A549 (cell line): ENCODE data around the gene KLHL34. TPM values are rescaled to one million over a fixed set of nuclear protein-coding genes. Genes with fewer than 3 reads are reported as not detected.

Experiments
- ATAC-seq, 2 experiments: fragments of 200-7000 bp in 1 of 2; fragments of >200 bp in 1 of 2; cut with Nextera tagmentation in 1 of 2; cut with Tn5 transposase in 1 of 2; 3 replicates each; pipeline versions ENCODE4 v1.8.0 to v1.9.1; 2018 to 2020; ENCODE audit warnings: mild to moderate bottlenecking in 1 of 2, moderate library complexity in 1 of 2
- CTCF ChIA-PET: fragments of 300-600 bp; sonication (Branson Sonifier 250); formaldehyde crosslinking; extraction: SDS; loops from one replicate; lab custom pipeline; 2021; ENCODE audit warnings: antibody characterized with exemption, inconsistent platforms; lab: Yijun Ruan, JAX
- POLR2A ChIA-PET: fragments of 350-600 bp; formaldehyde crosslinking; extraction: SDS; loops from one replicate; lab custom pipeline; 2021; ENCODE audit warnings: antibody characterized with exemption, inconsistent platforms; lab: Yijun Ruan, JAX
- DNase-seq, 2 experiments: peaks; one replicate each; pipeline versions ENCODE4 v3.0.0 to v3.0.0-alpha.2; 2011 to 2016; ENCODE audit warnings: low read depth in 1 of 2, low spot score in 1 of 2
- FAIRE-seq: peaks from 2 replicates; lab custom pipeline; 2011; peaks lifted over from hg19 to GRCh38; lab: Jason Lieb, UNC
- H3K27ac ChIP-seq, 2 experiments: fragments of >200 bp; sonication (Bioruptor Twin); formaldehyde crosslinking; 3 replicates each; pipeline ENCODE4 v1.5.1; 2016 to 2017
- H3K4me1 ChIP-seq: fragments of >200 bp; sonication (Bioruptor Twin); formaldehyde crosslinking; 3 replicates; pipeline ENCODE4 v1.6.1; 2016
- H3K4me2 ChIP-seq: fragments of >200 bp; sonication (Bioruptor Twin); formaldehyde crosslinking; 3 replicates; pipeline ENCODE4 v1.6.1; 2016
- H3K4me3 ChIP-seq: fragments of >200 bp; sonication (Bioruptor Twin); formaldehyde crosslinking; 3 replicates; pipeline ENCODE4 v1.5.1; 2016
- H3K9me3 ChIP-seq: fragments of >200 bp; sonication (Bioruptor Twin); formaldehyde crosslinking; 3 replicates; pipeline ENCODE4 v1.6.1; 2016
- EP300 ChIP-seq, 2 experiments: fragments of >200 bp; sonication (Bioruptor Twin); formaldehyde crosslinking; IDR thresholded peaks; 2 replicates in 1 of 2; 3 replicates in 1 of 2; pipeline ENCODE4 v1.6.1; 2016 to 2017
- HOXB13 ChIP-seq: fragments of 250-450 bp; sonication (Bioruptor Pico); IDR thresholded peaks from 2 replicates; pipeline ENCODE4 v1.5.0; 2020; ENCODE audit warnings: low read depth, mild to moderate bottlenecking, moderate library complexity
- HOXB5 ChIP-seq: fragments of 250-450 bp; sonication (Bioruptor Pico); IDR thresholded peaks from 2 replicates; pipeline ENCODE4 v1.5.0; 2020; ENCODE audit warnings: mild to moderate bottlenecking, moderate library complexity
- JUN ChIP-seq, 2 experiments: fragments of >200 bp; sonication (Bioruptor Twin); formaldehyde crosslinking; IDR thresholded peaks; 2 replicates in 1 of 2; 3 replicates in 1 of 2; pipeline ENCODE4 v1.6.1; 2016 to 2017
- NFE2L2 ChIP-seq: fragments of 150-350 bp; conservative IDR thresholded peaks from 2 replicates; pipeline ENCODE4 v1.6.1; 2014; ENCODE audit warnings: low read length
- NPAS2 ChIP-seq: fragments of 250-450 bp; sonication (Bioruptor Pico); IDR thresholded peaks from 2 replicates; pipeline ENCODE4 v1.8.0; 2022; ENCODE audit warnings: mild to moderate bottlenecking, moderate library complexity, borderline replicate concordance
- NR3C1 ChIP-seq: fragments of >200 bp; sonication (Bioruptor Twin); formaldehyde crosslinking; IDR thresholded peaks from 3 replicates; pipeline ENCODE4 v1.6.1; 2017
- RAD21 ChIP-seq, 2 experiments: fragments of >200 bp in 1 of 2; sonication (Bioruptor Twin) in 1 of 2; formaldehyde crosslinking in 1 of 2; IDR thresholded peaks in 1 of 2; conservative IDR thresholded peaks in 1 of 2; 2 replicates in 1 of 2; 3 replicates in 1 of 2; pipeline ENCODE4 v1.6.1; 2012 to 2018; ENCODE audit warnings: inconsistent platforms in 1 of 2
- RCOR1 ChIP-seq: fragments of 150-350 bp; IDR thresholded peaks from 2 replicates; pipeline ENCODE4 v1.6.1; 2014; ENCODE audit warnings: antibody characterized with exemption, low read length, low read depth
- TP53 ChIP-seq: fragments of 250-450 bp; sonication (Bioruptor Pico); IDR thresholded peaks from 2 replicates; pipeline ENCODE4 v1.5.0; 2021; ENCODE audit warnings: mild to moderate bottlenecking, moderate library complexity
- ZFP36 ChIP-seq: fragments of 450-650 bp; IDR thresholded peaks from 2 replicates; pipeline ENCODE4 v1.6.1; 2014; ENCODE audit warnings: borderline replicate concordance; ENCODE audit not compliant: partially characterized antibody
- ZNF302 ChIP-seq: fragments of 250-450 bp; sonication (Bioruptor Pico); IDR thresholded peaks from 2 replicates; pipeline ENCODE4 v1.9.0; 2021; ENCODE audit warnings: inconsistent platforms, mild to moderate bottlenecking, moderate library complexity
- WGBS: methylation state at CpG from one replicate; pipeline ENCODE4 v1.1.6; 2017; ENCODE audit errors: missing lambda C conversion rate; 5-methylcytosine and 5-hydroxymethylcytosine counted together
- polyA plus RNA-seq, 4 experiments: library from polyadenylated mRNA; depleted of rRNA in 3 of 4; stranded (reverse); fragments of >200 nt; fragmentation: RNase III in 1 of 4; extraction: RNeasy Plus Mini Kit Qiagen cat#74134 plus additional on column Dnase treatment in 1 of 4; gene quantifications; 2 replicates in 3 of 4; 3 replicates in 1 of 4; pipeline ENCODE4 v1.2.3, GENCODE V29; 2011 to 2017
- TF ChIP-seq, protein P1 (sequence below): fragments of 150-350 bp; IDR thresholded peaks from 2 replicates; pipeline ENCODE4 v1.6.1; 2014; ENCODE audit warnings: low read depth, mild to moderate bottlenecking, low read length
- TF ChIP-seq, protein P2 (sequence below): fragments of >200 bp; sonication (Bioruptor Twin); formaldehyde crosslinking; IDR thresholded peaks from 3 replicates; pipeline ENCODE4 v1.6.1; 2016
- TF ChIP-seq, protein P3 (sequence below): IDR thresholded peaks from 2 replicates; pipeline ENCODE4 v1.6.1; 2012
- TF ChIP-seq, protein P4 (sequence below): fragments of 450-650 bp; IDR thresholded peaks from 2 replicates; pipeline ENCODE4 v1.6.1; 2014; ENCODE audit warnings: antibody characterized with exemption
- TF ChIP-seq, protein P5 (sequence below): IDR thresholded peaks from 2 replicates; pipeline ENCODE4 v1.6.1; 2012; ENCODE audit warnings: low read depth, borderline replicate concordance
- TF ChIP-seq, protein P6 (sequence below): fragments of >200 bp; sonication (Bioruptor Twin); formaldehyde crosslinking; IDR thresholded peaks from 2 replicates; pipeline ENCODE4 v1.6.1; 2016
- TF ChIP-seq, protein P7 (sequence below): fragments of 250-450 bp; sonication (Bioruptor Pico); IDR thresholded peaks from 2 replicates; pipeline ENCODE4 v1.5.0; 2020; ENCODE audit warnings: low read depth, mild to moderate bottlenecking, moderate library complexity
- TF ChIP-seq, protein P8 (sequence below): IDR thresholded peaks from 2 replicates; pipeline ENCODE4 v1.6.1; 2012

Gene KLHL34
- polyA plus RNA-seq, 2 of the 4 experiments (the other 2 are of a cell fraction): not detected

DNA sequence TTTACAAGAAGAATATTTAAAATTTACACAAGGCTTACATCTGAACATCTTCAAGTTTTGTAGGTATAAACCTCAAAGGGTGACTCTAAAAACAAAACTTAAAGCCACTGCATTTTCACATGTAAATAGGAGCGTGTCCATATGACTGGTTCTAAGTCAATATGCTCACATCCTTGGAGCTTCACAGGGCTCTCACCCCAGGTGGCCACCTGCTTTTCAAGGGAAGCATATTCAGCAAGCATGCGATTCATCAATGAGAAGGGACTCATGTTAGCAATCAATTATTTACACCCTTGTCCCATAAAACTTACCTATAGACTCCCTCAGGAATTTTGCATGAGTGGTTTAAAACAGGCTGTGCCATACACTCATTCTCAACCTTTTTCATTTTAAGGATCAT lies 17.8 kb upstream of the KLHL34 start:
- FAIRE-seq (peak; percentile 65), DNase-seq (no peak), ATAC-seq (no peak)
- WGBS: 63% methylated on average over 2 of the region's 2 CpGs
- ChIA-PET POLR2A (no interaction called here), CTCF (no interaction called here)
- no peak overlapping the region for H3K27ac ChIP-seq
- no peak overlapping the region for H3K4me2 ChIP-seq
- H3K4me1 ChIP-seq: no peaks in the 10 kb centered on the region; the same call in 2 of the 3 replicates
- no peaks in the 10 kb centered on the region for H3K9me3 ChIP-seq
- no peak overlapping the region for H3K4me3 ChIP-seq
- TF ChIP-seq NFE2L2 (no peak), RAD21 (conservative IDR thresholded peaks at IDR 0.05 in 1 of 2, IDR thresholded peaks at IDR 0.05 in 1 of 2) (no peak), NPAS2 (no peak), HOXB5 (no peak)
- TF ChIP-seq, protein P1, sequence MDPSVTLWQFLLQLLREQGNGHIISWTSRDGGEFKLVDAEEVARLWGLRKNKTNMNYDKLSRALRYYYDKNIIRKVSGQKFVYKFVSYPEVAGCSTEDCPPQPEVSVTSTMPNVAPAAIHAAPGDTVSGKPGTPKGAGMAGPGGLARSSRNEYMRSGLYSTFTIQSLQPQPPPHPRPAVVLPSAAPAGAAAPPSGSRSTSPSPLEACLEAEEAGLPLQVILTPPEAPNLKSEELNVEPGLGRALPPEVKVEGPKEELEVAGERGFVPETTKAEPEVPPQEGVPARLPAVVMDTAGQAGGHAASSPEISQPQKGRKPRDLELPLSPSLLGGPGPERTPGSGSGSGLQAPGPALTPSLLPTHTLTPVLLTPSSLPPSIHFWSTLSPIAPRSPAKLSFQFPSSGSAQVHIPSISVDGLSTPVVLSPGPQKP: no peak
- TF ChIP-seq, protein P2, sequence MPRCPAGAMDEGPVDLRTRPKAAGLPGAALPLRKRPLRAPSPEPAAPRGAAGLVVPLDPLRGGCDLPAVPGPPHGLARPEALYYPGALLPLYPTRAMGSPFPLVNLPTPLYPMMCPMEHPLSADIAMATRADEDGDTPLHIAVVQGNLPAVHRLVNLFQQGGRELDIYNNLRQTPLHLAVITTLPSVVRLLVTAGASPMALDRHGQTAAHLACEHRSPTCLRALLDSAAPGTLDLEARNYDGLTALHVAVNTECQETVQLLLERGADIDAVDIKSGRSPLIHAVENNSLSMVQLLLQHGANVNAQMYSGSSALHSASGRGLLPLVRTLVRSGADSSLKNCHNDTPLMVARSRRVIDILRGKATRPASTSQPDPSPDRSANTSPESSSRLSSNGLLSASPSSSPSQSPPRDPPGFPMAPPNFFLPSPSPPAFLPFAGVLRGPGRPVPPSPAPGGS: no peak
- TF ChIP-seq, protein P3, sequence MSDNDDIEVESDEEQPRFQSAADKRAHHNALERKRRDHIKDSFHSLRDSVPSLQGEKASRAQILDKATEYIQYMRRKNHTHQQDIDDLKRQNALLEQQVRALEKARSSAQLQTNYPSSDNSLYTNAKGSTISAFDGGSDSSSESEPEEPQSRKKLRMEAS: no peak
- TF ChIP-seq, protein P4, sequence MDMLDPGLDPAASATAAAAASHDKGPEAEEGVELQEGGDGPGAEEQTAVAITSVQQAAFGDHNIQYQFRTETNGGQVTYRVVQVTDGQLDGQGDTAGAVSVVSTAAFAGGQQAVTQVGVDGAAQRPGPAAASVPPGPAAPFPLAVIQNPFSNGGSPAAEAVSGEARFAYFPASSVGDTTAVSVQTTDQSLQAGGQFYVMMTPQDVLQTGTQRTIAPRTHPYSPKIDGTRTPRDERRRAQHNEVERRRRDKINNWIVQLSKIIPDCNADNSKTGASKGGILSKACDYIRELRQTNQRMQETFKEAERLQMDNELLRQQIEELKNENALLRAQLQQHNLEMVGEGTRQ: no peak
- TF ChIP-seq, protein P5, sequence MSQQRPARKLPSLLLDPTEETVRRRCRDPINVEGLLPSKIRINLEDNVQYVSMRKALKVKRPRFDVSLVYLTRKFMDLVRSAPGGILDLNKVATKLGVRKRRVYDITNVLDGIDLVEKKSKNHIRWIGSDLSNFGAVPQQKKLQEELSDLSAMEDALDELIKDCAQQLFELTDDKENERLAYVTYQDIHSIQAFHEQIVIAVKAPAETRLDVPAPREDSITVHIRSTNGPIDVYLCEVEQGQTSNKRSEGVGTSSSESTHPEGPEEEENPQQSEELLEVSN: no peak
- TF ChIP-seq, protein P6, sequence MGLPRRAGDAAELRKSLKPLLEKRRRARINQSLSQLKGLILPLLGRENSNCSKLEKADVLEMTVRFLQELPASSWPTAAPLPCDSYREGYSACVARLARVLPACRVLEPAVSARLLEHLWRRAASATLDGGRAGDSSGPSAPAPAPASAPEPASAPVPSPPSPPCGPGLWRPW: no peak

DNA sequence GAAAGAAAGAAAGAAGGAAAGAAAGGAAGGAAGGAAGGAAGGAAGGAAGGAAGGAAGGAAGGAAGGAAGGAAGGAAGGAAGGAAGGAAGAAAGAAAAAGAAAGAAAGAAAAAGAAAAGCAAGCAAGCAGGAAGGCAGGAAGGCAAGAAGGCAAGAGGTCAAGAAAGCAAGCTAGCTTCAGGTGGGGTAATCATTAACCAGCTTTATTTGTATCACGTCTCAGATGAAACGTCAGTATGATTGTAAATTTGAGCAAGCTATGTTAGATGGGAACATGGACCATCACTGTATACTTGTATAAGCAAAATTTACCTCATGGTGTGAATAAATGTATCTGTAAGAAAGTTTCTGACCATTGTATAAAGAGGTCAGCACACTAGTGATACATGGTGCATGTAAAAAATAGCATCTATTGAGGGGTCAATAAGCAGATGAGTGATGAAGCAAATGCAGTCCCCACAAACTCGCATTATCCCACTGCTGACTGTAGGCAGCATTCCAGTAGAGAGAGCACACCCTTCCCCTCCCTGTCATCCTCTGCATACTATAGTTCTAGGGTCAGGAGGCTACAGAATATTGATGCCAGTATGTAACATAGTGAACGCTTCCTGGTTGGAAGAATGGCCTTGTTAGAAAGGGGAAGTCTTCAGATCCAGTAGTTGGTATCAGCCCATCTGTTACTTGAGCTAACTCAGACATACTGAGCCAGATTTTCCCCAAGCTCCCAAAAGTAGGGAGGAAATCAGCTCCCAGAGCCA lies 16.5 kb upstream of the KLHL34 start:
- FAIRE-seq: peak; percentile 63
- ATAC-seq: no peak
- ChIA-PET CTCF (interaction anchor here (0.6 kb wide), 1 partner anchor 18 kb away, joined by 3 read pairs; no protein-coding TSS in a partner anchor), POLR2A (no interaction called here)
- TF ChIP-seq, protein P7, sequence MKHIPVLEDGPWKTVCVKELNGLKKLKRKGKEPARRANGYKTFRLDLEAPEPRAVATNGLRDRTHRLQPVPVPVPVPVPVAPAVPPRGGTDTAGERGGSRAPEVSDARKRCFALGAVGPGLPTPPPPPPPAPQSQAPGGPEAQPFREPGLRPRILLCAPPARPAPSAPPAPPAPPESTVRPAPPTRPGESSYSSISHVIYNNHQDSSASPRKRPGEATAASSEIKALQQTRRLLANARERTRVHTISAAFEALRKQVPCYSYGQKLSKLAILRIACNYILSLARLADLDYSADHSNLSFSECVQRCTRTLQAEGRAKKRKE (CRISPR knock-in tag): no peak
- no peak for TF ChIP-seq JUN (IDR thresholded peaks at IDR 0.05)
- H3K4me1 ChIP-seq: no peaks in the 10 kb centered on the region; the same call in 2 of the 3 replicates
- no peak overlapping the region for H3K4me2 ChIP-seq
- H3K4me3 ChIP-seq: no peak overlapping the region
- no peak for DNase-seq
- no peak overlapping the region for H3K27ac ChIP-seq
- WGBS: 34% methylated on average over 4 of the region's 4 CpGs
- no peaks in the 10 kb centered on the region for H3K9me3 ChIP-seq

DNA sequence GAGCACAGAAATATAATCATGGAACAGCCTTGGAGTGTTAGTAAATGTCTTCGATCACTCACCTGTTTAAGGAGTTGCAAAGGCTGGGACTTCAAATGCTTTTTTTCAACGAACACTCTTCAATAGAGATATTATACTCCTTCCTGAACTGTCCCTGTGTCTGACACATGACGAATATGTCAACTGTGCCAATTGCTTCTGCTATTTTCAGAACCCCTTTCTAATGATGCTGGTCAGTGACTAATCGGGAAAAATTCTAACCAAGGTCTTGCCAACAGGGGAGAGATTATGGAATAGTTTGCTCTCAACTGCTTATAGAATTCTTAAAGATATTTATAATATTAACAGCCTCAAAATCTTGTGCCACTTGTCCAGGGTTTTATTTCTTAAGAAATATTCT lies 8.5 kb upstream of the KLHL34 start:
- no peak overlapping the region for H3K27ac ChIP-seq
- FAIRE-seq (no peak), ATAC-seq (no peak)
- no peak overlapping the region for H3K4me2 ChIP-seq
- TF ChIP-seq RCOR1 (no peak), HOXB13 (CRISPR knock-in tag) (no peak), ZFP36 (no peak), ZNF302 (no peak), EP300 (IDR thresholded peaks at IDR 0.05) (no peak), NR3C1 (no peak), TP53 (CRISPR knock-in tag) (no peak)
- TF ChIP-seq, protein P8, sequence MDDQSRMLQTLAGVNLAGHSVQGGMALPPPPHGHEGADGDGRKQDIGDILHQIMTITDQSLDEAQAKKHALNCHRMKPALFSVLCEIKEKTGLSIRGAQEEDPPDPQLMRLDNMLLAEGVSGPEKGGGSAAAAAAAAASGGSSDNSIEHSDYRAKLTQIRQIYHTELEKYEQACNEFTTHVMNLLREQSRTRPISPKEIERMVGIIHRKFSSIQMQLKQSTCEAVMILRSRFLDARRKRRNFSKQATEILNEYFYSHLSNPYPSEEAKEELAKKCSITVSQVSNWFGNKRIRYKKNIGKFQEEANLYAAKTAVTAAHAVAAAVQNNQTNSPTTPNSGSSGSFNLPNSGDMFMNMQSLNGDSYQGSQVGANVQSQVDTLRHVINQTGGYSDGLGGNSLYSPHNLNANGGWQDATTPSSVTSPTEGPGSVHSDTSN: no peak
- TF ChIP-seq, protein P2: no peak
- TF ChIP-seq, all 56 proteins: peak for 0
- DNase-seq: no peak
- H3K9me3 ChIP-seq: no peaks in the 10 kb centered on the region
- POLR2A ChIA-PET: no interaction called here
- CTCF ChIA-PET: no interaction called here
- no peaks in the 10 kb centered on the region for H3K4me1 ChIP-seq
- 27% methylated on average over 4 of the region's 4 CpGs for WGBS
- no peak overlapping the region for H3K4me3 ChIP-seq
